HEK293 (cell line): ENCODE results near the gene TBC1D19.

Source experiments
- CTCF ChIP-seq: fragments of 450-650 bp; formaldehyde crosslinking; IDR thresholded peaks from 2 replicates; pipeline ENCODE4 v1.5.1; 2016; ENCODE audit warnings: missing biosample characterization, missing genetic modification characterization
- TF ChIP-seq, protein P1 (sequence below): fragments of 450-650 bp; formaldehyde crosslinking; IDR thresholded peaks from 2 replicates; pipeline ENCODE4 v1.5.1; 2017; ENCODE audit warnings: missing biosample characterization, mild to moderate bottlenecking, missing genetic modification characterization, moderate library complexity

GRCh38 chr4:26746802-26747213 lies 162.9 kb downstream of the TBC1D19 start:
- no peak for TF ChIP-seq CTCF (tag by site-specific recombination)
- TF ChIP-seq, protein P1, sequence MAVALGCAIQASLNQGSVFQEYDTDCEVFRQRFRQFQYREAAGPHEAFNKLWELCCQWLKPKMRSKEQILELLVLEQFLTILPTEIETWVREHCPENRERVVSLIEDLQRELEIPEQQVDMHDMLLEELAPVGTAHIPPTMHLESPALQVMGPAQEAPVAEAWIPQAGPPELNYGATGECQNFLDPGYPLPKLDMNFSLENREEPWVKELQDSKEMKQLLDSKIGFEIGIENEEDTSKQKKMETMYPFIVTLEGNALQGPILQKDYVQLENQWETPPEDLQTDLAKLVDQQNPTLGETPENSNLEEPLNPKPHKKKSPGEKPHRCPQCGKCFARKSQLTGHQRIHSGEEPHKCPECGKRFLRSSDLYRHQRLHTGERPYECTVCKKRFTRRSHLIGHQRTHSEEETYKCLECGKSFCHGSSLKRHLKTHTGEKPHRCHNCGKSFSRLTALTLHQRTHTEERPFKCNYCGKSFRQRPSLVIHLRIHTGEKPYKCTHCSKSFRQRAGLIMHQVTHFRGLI (tag by site-specific recombination) = no peak
